Natural killer cell treated with Interleukin-12 subunit alpha and Interleukin-12 subunit beta and Interleukin-15 and Interleukin-18, amount 100 ng/mL, for 72 hours (primary cell): ENCODE data around the gene PRR29. TPM values are rescaled to one million over a fixed set of nuclear protein-coding genes. Genes with fewer than 3 reads are reported as not detected.

Source experiments
- ATAC-seq, 2 donors: fragments of 150-1000 bp; cut with Tn5 transposase in 1 of 2; sonication (Bioruptor Pico), chemical (Tn5 transposase) in 1 of 2; 2 replicates each; pipeline ENCODE4 v1.10.0; 2021
- DNase-seq: peaks from one replicate; pipeline ENCODE4 v3.0.0; 2022; ENCODE audit warnings: low spot score
- H3K27ac Mint-ChIP-seq, 2 donors: 1 replicate in 1 of 2; 2 replicates in 1 of 2; pipeline ENCODE4 v1.8.0; 2022; ENCODE audit warnings: mixed read lengths in 2 of 2, mild to moderate bottlenecking in 1 of 2, moderate library complexity in 1 of 2
- H3K27me3 Mint-ChIP-seq, 2 donors: 1 replicate in 1 of 2; 2 replicates in 1 of 2; pipeline ENCODE4 v1.8.0; 2022; ENCODE audit warnings: mixed read lengths in 2 of 2
- H3K36me3 Mint-ChIP-seq: one replicate; pipeline ENCODE4 v1.8.0; 2022; ENCODE audit warnings: mixed read lengths
- H3K4me1 Mint-ChIP-seq, 2 donors: 1 replicate in 1 of 2; 2 replicates in 1 of 2; pipeline ENCODE4 v1.8.0; 2022; ENCODE audit warnings: low read depth in 2 of 2, mixed read lengths in 2 of 2, mild to moderate bottlenecking in 1 of 2
- H3K4me3 Mint-ChIP-seq: one replicate; pipeline ENCODE4 v1.8.0; 2022; ENCODE audit warnings: mixed read lengths
- H3K9me3 Mint-ChIP-seq: 2 replicates; pipeline ENCODE4 v1.8.0; 2022; ENCODE audit warnings: mixed read lengths
- total RNA-seq, 2 donors: library from RNA; stranded (reverse); gene quantifications; one replicate each; pipeline ENCODE4 v1.2.3, GENCODE V29; 2022

PRR29 gene
- total RNA-seq: 1 to 10 TPM in 1 of 2 donors, under 1 TPM in 1; 0.50 to 1.0 TPM

- Mint-ChIP-seq H3K27me3 (no peaks in the 10 kb centered on the region), H3K4me1 (peaks cover 40 to 41% of the 10 kb centered on the region in 2 donors), H3K36me3 (no peaks in the 10 kb centered on the region), H3K4me3 (peak within 1 kb of the TSS; percentile 82), H3K9me3 (no peaks in the 10 kb centered on the region), H3K27ac (peak within 1 kb of the TSS; percentile 37 to 60)
- ATAC-seq (peak; percentile 88), DNase-seq (peak; percentile 84)
Measured at GRCh38 chr17:63998050-63998720, at the start of gene PRR29. Gene PRR29 (plus strand): TSS chr17:63998351. CDS start chr17:63998365, 14 bp downstream.

- Mint-ChIP-seq H3K4me3 (no peak overlapping the region), H3K27me3 (no peaks in the 10 kb centered on the region)
Measured at GRCh38 chr17:63948521-63948920, 49.6 kb upstream of the PRR29 start.

GRCh38 chr17:63949576-63950250, 48.4 kb upstream of the PRR29 start:
- H3K27me3 Mint-ChIP-seq: no peaks in the 10 kb centered on the region

More at GRCh38 chr17:63948521-63948920, 49.6 kb upstream of the PRR29 start:
- no peak overlapping the region for H3K27ac Mint-ChIP-seq
- H3K4me1 Mint-ChIP-seq: peaks cover 0 to 11% of the 10 kb centered on the region in 2 donors
- ATAC-seq: no peak
- H3K36me3 Mint-ChIP-seq: no peaks in the 10 kb centered on the region
- H3K9me3 Mint-ChIP-seq: no peaks in the 10 kb centered on the region
- DNase-seq: no peak

GRCh38 chr17:63950940-63951907, 46.9 kb upstream of the PRR29 start:
- no peak overlapping the region for H3K4me3 Mint-ChIP-seq
- H3K36me3 Mint-ChIP-seq: no peaks in the 10 kb centered on the region
- no peaks in the 10 kb centered on the region for H3K9me3 Mint-ChIP-seq
- H3K27me3 Mint-ChIP-seq: no peaks in the 10 kb centered on the region
- DNase-seq (no peak), ATAC-seq (no peak)
- no peak overlapping the region for H3K27ac Mint-ChIP-seq
- peaks cover 11 to 18% of the 10 kb centered on the region in 2 donors for H3K4me1 Mint-ChIP-seq

More at GRCh38 chr17:63949576-63950250, 48.4 kb upstream of the PRR29 start:
- no peak overlapping the region for H3K27ac Mint-ChIP-seq
- H3K9me3 Mint-ChIP-seq: no peaks in the 10 kb centered on the region
- ATAC-seq: no peak
- no peak for DNase-seq
- H3K36me3 Mint-ChIP-seq: no peaks in the 10 kb centered on the region
- H3K4me1 Mint-ChIP-seq: peaks cover 8 to 18% of the 10 kb centered on the region in 2 donors
- H3K4me3 Mint-ChIP-seq: no peak overlapping the region

GRCh38 chr17:63954402-63955063, 43.6 kb upstream of the PRR29 start:
- peak overlapping the region; percentile 52 for H3K4me3 Mint-ChIP-seq
- DNase-seq: no peak
- ATAC-seq: peak; percentile 37 to 64

GRCh38 chr17:63955232-63955631, 42.9 kb upstream of the PRR29 start:
- no peaks in the 10 kb centered on the region for H3K27me3 Mint-ChIP-seq
- no peak overlapping the region for H3K4me3 Mint-ChIP-seq
- no peak for ATAC-seq
- DNase-seq: no peak
- no peaks in the 10 kb centered on the region for H3K36me3 Mint-ChIP-seq
- peaks cover 15 to 17% of the 10 kb centered on the region in 2 donors for H3K4me1 Mint-ChIP-seq
- no peak overlapping the region for H3K27ac Mint-ChIP-seq
- no peaks in the 10 kb centered on the region for H3K9me3 Mint-ChIP-seq

More at GRCh38 chr17:63954402-63955063, 43.6 kb upstream of the PRR29 start:
- Mint-ChIP-seq H3K27ac (peak overlapping the region; percentile 67 to 91), H3K36me3 (no peaks in the 10 kb centered on the region), H3K4me1 (peaks cover 14 to 15% of the 10 kb centered on the region in 2 donors), H3K9me3 (no peaks in the 10 kb centered on the region), H3K27me3 (no peaks in the 10 kb centered on the region)

- ATAC-seq (no peak), DNase-seq (no peak)
- H3K4me1 Mint-ChIP-seq: peaks cover 15 to 17% of the 10 kb centered on the region in 2 donors
- H3K36me3 Mint-ChIP-seq: no peaks in the 10 kb centered on the region
- no peak overlapping the region for H3K4me3 Mint-ChIP-seq
- H3K27ac Mint-ChIP-seq: peak overlapping the region in 1 of 2 donors; percentile 31
- H3K27me3 Mint-ChIP-seq: no peaks in the 10 kb centered on the region
- H3K9me3 Mint-ChIP-seq: no peaks in the 10 kb centered on the region
Measured at GRCh38 chr17:63955791-63956190, 42.4 kb upstream of the PRR29 start.

- H3K4me1 Mint-ChIP-seq: peaks cover 17 to 19% of the 10 kb centered on the region in 2 donors
- no peaks in the 10 kb centered on the region for H3K9me3 Mint-ChIP-seq
- H3K36me3 Mint-ChIP-seq: no peaks in the 10 kb centered on the region
- ATAC-seq (no peak), DNase-seq (no peak)
- no peaks in the 10 kb centered on the region for H3K27me3 Mint-ChIP-seq
- no peak overlapping the region for H3K4me3 Mint-ChIP-seq
- H3K27ac Mint-ChIP-seq: peak overlapping the region; percentile 31 to 64
Measured at GRCh38 chr17:63956296-63956920, 41.7 kb upstream of the PRR29 start.

GRCh38 chr17:63960006-63960405, 38.1 kb upstream of the PRR29 start:
- ATAC-seq: no peak
- DNase-seq: no peak
- Mint-ChIP-seq H3K27me3 (no peaks in the 10 kb centered on the region), H3K36me3 (no peaks in the 10 kb centered on the region), H3K9me3 (no peaks in the 10 kb centered on the region), H3K4me1 (peaks cover 10 to 17% of the 10 kb centered on the region in 2 donors), H3K27ac (no peak overlapping the region), H3K4me3 (no peak overlapping the region)

- ATAC-seq: no peak
- Mint-ChIP-seq H3K9me3 (no peaks in the 10 kb centered on the region), H3K4me3 (no peak overlapping the region)
Measured at GRCh38 chr17:63960430-63960829, 37.7 kb upstream of the PRR29 start.

GRCh38 chr17:63961355-63962212, 36.6 kb upstream of the PRR29 start:
- peak; percentile 60 to 81 for ATAC-seq
- Mint-ChIP-seq H3K27ac (peak overlapping the region in 1 of 2 donors; percentile 47), H3K4me3 (peak overlapping the region; percentile 60), H3K9me3 (no peaks in the 10 kb centered on the region), H3K27me3 (no peaks in the 10 kb centered on the region), H3K36me3 (no peaks in the 10 kb centered on the region), H3K4me1 (peaks cover 14% of the 10 kb centered on the region in 2 donors)
- DNase-seq: peak; percentile 67

More at GRCh38 chr17:63960430-63960829, 37.7 kb upstream of the PRR29 start:
- Mint-ChIP-seq H3K27me3 (no peaks in the 10 kb centered on the region), H3K4me1 (peaks cover 9 to 17% of the 10 kb centered on the region in 2 donors), H3K27ac (no peak overlapping the region), H3K36me3 (no peaks in the 10 kb centered on the region)
- no peak for DNase-seq

- Mint-ChIP-seq H3K27me3 (no peaks in the 10 kb centered on the region), H3K27ac (no peak overlapping the region), H3K9me3 (no peaks in the 10 kb centered on the region), H3K4me1 (peaks cover 17 to 21% of the 10 kb centered on the region in 2 donors), H3K4me3 (no peak overlapping the region), H3K36me3 (no peaks in the 10 kb centered on the region)
- no peak for ATAC-seq
- DNase-seq: no peak
Measured at GRCh38 chr17:63962298-63962744, 35.8 kb upstream of the PRR29 start.
